Measurements from ENCODE around the gene SMS.

Gene SMS

DNA sequence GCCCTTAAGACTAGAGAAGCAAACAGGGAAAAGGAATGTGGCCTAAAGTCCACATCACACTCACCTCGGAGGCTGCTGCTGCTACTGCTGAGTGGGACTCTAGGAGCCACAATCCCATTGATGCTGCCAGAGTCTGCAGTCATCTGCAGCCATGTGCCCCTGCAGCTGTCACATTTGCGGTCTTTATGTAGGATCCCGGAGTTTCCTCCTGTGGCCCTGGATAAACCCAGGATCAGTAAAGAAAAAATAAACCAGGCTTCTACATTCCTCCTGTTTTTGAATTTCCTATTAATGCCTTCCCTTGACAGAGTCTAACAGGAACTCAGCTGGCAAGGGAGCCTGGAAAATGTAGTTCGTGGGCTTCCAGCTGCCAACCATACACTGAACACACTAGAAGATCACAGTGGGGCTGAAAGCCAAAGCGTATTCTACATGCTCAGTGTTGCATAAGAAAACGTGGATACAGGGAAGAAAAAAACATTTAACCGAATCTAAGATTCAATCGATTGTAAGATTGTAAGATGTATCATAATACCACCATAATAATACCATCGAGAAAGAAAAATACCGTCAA lies 81.3 kb downstream of the SMS start:
- DNase-seq (ENCODE audit: low spot score): no peak
- TF ChIP-seq, protein P1, sequence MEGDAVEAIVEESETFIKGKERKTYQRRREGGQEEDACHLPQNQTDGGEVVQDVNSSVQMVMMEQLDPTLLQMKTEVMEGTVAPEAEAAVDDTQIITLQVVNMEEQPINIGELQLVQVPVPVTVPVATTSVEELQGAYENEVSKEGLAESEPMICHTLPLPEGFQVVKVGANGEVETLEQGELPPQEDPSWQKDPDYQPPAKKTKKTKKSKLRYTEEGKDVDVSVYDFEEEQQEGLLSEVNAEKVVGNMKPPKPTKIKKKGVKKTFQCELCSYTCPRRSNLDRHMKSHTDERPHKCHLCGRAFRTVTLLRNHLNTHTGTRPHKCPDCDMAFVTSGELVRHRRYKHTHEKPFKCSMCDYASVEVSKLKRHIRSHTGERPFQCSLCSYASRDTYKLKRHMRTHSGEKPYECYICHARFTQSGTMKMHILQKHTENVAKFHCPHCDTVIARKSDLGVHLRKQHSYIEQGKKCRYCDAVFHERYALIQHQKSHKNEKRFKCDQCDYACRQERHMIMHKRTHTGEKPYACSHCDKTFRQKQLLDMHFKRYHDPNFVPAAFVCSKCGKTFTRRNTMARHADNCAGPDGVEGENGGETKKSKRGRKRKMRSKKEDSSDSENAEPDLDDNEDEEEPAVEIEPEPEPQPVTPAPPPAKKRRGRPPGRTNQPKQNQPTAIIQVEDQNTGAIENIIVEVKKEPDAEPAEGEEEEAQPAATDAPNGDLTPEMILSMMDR (IDR thresholded peaks at IDR 0.05; ENCODE audit: extremely low read depth, insufficient read depth, missing control alignments): no peak
- in situ Hi-C loops (cut with MboI; ENCODE audit: low pct_unique_long_range_greater_than_20kb, low sequenced_read_pairs, unreplicated experiment): no loop called here

DNA sequence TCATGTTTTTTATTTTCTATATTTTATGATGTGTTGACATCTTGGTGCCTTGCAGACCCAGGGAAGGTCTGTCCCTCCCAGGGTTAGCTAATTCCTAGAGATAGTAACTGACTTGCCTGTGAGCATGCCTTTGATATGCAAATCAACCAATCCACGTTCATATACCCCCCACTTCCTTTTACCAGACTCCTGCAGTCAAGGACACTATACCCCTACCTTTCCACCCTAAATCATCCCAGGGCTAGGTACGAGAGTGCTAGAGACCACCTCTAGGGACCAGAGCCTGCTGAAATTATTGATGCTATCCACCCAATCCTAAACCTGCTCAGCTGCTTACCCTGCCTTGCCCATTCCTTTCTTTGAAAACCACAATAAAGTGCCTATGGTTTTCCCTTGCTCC lies 84.1 kb downstream of the SMS start:
- DNase-seq (ENCODE audit: low spot score): no peak
- TF ChIP-seq, protein P1 (IDR thresholded peaks at IDR 0.05; ENCODE audit: extremely low read depth, insufficient read depth, missing control alignments): no peak
- in situ Hi-C loops (cut with MboI; ENCODE audit: low pct_unique_long_range_greater_than_20kb, low sequenced_read_pairs, unreplicated experiment): no loop called here

DNA sequence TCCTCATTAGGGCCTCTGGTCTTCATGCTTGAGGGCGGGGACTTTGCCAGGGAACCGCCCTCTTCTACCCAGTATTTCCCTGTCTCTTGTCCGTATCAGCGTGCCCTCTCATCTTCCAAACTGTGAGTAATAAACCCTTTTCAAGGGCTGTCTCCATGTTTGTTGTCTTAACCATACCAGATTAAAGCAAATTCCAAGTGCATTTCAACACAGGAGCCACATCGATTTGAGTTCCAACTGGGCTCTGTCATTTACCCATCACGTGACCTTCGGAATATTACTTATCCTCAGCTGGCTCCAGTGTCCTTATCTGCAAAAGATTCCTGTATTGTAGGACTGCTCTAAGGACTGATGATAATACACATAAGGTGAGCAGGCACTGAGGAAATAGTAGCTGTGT lies 85.2 kb downstream of the SMS start:
- in situ Hi-C loops (cut with MboI; ENCODE audit: low pct_unique_long_range_greater_than_20kb, low sequenced_read_pairs, unreplicated experiment): no loop called here
- TF ChIP-seq, protein P1 (IDR thresholded peaks at IDR 0.05; ENCODE audit: extremely low read depth, insufficient read depth, missing control alignments): no peak
- no peak for DNase-seq (ENCODE audit: low spot score)

DNA sequence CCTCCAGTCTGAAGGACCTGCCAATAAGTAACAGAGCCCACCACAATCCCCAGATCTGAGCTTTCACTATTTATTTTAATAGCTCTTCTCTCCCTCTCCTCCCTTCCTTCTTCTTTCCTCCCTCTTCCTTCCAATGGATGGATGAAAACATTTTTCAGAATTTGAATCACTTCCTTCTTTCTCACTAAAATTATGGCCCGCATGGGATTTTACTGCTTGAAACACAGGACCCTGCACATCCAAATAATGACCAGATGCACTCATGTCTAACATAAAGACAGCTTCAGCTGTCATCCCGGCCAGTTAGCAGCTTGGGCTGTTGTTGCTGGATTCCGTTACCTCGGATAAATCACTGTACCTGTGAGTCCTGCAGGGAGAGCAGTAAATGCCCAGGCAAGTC lies 86.2 kb downstream of the SMS start:
- DNase-seq (ENCODE audit: low spot score): no peak
- TF ChIP-seq, protein P1 (IDR thresholded peaks at IDR 0.05; ENCODE audit: extremely low read depth, insufficient read depth, missing control alignments): no peak
- in situ Hi-C loops (cut with MboI; ENCODE audit: low pct_unique_long_range_greater_than_20kb, low sequenced_read_pairs, unreplicated experiment): no loop called here

DNA sequence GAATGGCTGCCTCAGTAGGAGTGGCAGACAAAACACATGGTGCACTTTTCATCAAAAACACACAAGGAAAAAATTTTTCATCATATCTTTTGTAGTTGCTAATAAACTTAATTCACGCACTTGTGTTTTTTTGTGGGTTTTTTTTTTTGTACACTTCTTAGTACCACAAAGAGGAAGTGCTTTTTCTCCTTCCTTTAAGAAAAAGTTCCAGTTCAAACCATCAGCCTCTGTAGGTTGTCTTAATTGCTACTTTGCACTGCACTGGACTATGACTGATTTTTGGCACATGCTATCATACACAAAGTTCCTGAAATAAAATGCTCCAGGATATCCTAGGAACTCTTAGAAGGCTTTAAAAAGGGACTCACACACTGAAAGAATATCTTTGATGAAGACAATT lies 91.6 kb downstream of the SMS start, which contains the start of gene PHEX:
Gene PHEX, plus strand, starts transcription at position 242 of the 400 bp plus-strand sequence. CDS start 681 bp downstream, outside the sequence.
- TF ChIP-seq, protein P1 (IDR thresholded peaks at IDR 0.05; ENCODE audit: extremely low read depth, insufficient read depth, missing control alignments): no peak
- no peak for DNase-seq (ENCODE audit: low spot score)
- in situ Hi-C loops (cut with MboI; ENCODE audit: low pct_unique_long_range_greater_than_20kb, low sequenced_read_pairs, unreplicated experiment): no loop called here

DNA sequence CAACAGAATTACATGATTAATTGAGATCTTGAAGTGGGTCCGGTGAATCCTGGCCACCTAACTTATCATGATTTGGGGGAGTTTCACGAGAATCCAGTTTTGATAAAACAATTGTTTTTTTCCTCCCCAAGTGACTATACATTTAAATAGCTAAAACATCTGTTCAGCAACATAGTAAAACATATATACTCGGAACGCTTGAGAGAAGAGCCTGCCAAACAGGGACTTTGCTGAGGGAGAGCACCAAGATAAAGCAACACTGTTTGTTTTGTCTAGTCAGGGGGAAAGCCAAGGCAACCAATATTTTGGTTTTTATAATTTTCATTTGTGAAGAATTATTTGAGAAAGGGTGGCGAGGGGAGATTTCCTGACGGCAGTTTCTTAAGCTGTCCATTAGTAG lies 92.0 kb downstream of the SMS start:
- DNase-seq (ENCODE audit: low spot score): no peak
- in situ Hi-C loops (cut with MboI; ENCODE audit: low pct_unique_long_range_greater_than_20kb, low sequenced_read_pairs, unreplicated experiment): no loop called here
- TF ChIP-seq, protein P1 (IDR thresholded peaks at IDR 0.05; ENCODE audit: extremely low read depth, insufficient read depth, missing control alignments): no peak

Measured in GM13977 (cell line).